HCT116 (cell line): ENCODE measurements around the gene ANKRD63. TPM values are rescaled to one million over a fixed set of nuclear protein-coding genes. Genes with fewer than 3 reads are reported as not detected.

Experiments used
- ATAC-seq: fragments of 200-7000 bp; cut with Tn5 transposase; 2 replicates; pipeline ENCODE4 v1.9.1; 2020; ENCODE audit warnings: mild to moderate bottlenecking, moderate library complexity
- BruUV-seq: library from RNA; stranded (reverse); fragments of 400-500 nt; replicated peaks from 2 replicates; lab custom pipeline; 2021; lab: Mats Ljungman, UMichigan
- CTCF ChIA-PET: fragments of 300-600 bp; sonication (Branson Sonifier 250); formaldehyde crosslinking; loops from one replicate; lab custom pipeline; 2021; ENCODE audit warnings: antibody characterized with exemption; lab: Charles Lee
- POLR2A ChIA-PET: fragments of 300-600, 350-600 bp; sonication (Branson Sonifier 250); formaldehyde crosslinking; loops from one replicate; lab custom pipeline; 2021; ENCODE audit warnings: antibody characterized with exemption; lab: Charles Lee
- RAD21 ChIA-PET, 2 experiments: fragments of 300-600 bp; sonication (Branson Sonifier 250); formaldehyde crosslinking; loops; one replicate each; lab custom pipeline; 2023; ENCODE audit warnings: low total read pairs in 2 of 2; ENCODE audit not compliant: uncharacterized antibody in 2 of 2, unreplicated experiment in 2 of 2, low non-redundant PET in 1 of 2; lab: Charles Lee
- DNase-seq: peaks from one replicate; pipeline ENCODE4 v3.0.0-alpha.2; 2010; ENCODE audit warnings: low read depth, low spot score
- H2AFZ ChIP-seq: fragments of 200-600 bp; shearing (Covaris generic), sonication (generic); 2 replicates; pipeline ENCODE4 v1.6.1; 2017; ENCODE audit warnings: low read depth, mixed run types, mixed read lengths, antibody characterized with exemption, low read length; ENCODE audit not compliant: poor library complexity, severe bottlenecking
- H3K27ac ChIP-seq: 2 replicates; pipeline ENCODE4 v1.5.1; 2012; ENCODE audit warnings: low read depth, low read length
- H3K27me3 ChIP-seq: fragments of 200-600 bp; sonication (generic); 2 replicates; pipeline ENCODE4 v1.6.1; 2016; ENCODE audit warnings: mixed run types, low read length, mixed read lengths; ENCODE audit not compliant: insufficient read depth
- H3K36me3 ChIP-seq, 2 experiments: fragments of 200-500 bp in 1 of 2; fragments of 200-600 bp in 1 of 2; sonication (Bioruptor generic) in 1 of 2; sonication (generic) in 1 of 2; 2 replicates each; pipeline versions ENCODE4 v1.5.1 to v1.6.1; 2014 to 2016; ENCODE audit warnings: low read length in 2 of 2, inconsistent platforms in 1 of 2, mixed read lengths in 1 of 2, mixed run types in 1 of 2; ENCODE audit not compliant: insufficient read depth in 2 of 2, control insufficient read depth in 1 of 2
- H3K4me1 ChIP-seq, 2 experiments: fragments of 200-600 bp in 1 of 2; sonication (generic) in 1 of 2; 2 replicates each; pipeline versions ENCODE4 v1.5.1 to v1.6.1; 2012 to 2017; ENCODE audit warnings: low read length in 2 of 2, inconsistent platforms in 1 of 2, mild to moderate bottlenecking in 1 of 2, mixed read lengths in 1 of 2, mixed run types in 1 of 2, moderate library complexity in 1 of 2; ENCODE audit not compliant: insufficient read depth in 2 of 2, control insufficient read depth in 1 of 2
- H3K4me2 ChIP-seq: fragments of 200-600 bp; sonication (generic); 2 replicates; pipeline ENCODE4 v1.6.1; 2017; ENCODE audit warnings: mixed run types, low read length, mixed read lengths
- H3K4me3 ChIP-seq, 2 experiments: fragments of 200-600 bp in 1 of 2; sonication (generic) in 1 of 2; replicated peaks in 1 of 2; 2 replicates each; pipeline ENCODE4 v1.5.1; 2011 to 2016; ENCODE audit warnings: low read length in 2 of 2, control low read depth in 1 of 2, low read depth in 1 of 2, mild to moderate bottlenecking in 1 of 2, mixed read lengths in 1 of 2, mixed run types in 1 of 2
- H3K79me2 ChIP-seq: fragments of 200-600 bp; sonication (generic); 2 replicates; pipeline ENCODE4 v1.6.1; 2017; ENCODE audit warnings: mild to moderate bottlenecking, mixed run types, low read length, moderate library complexity, mixed read lengths; ENCODE audit not compliant: insufficient read depth
- H3K9ac ChIP-seq: fragments of 200-600 bp; sonication (generic); 2 replicates; pipeline ENCODE4 v1.6.1; 2016; ENCODE audit warnings: low read length, mixed read lengths
- H3K9me2 ChIP-seq: fragments of 200-600 bp; sonication (generic), shearing (Covaris generic); 2 replicates; pipeline ENCODE4 v1.6.1; 2017; ENCODE audit warnings: mixed run types, mild to moderate bottlenecking, moderate library complexity; ENCODE audit not compliant: insufficient read depth
- H3K9me3 ChIP-seq, 2 experiments: fragments of 200-500 bp in 1 of 2; fragments of 200-600 bp in 1 of 2; sonication (Bioruptor generic) in 1 of 2; sonication (generic) in 1 of 2; 2 replicates each; pipeline ENCODE4 v1.6.1; 2014 to 2017; ENCODE audit warnings: low read length in 2 of 2, mixed read lengths in 2 of 2, inconsistent platforms in 1 of 2, low read depth in 1 of 2, mild to moderate bottlenecking in 1 of 2, mixed run types in 1 of 2, moderate library complexity in 1 of 2; ENCODE audit not compliant: control insufficient read depth in 1 of 2, insufficient read depth in 1 of 2
- H4K20me1 ChIP-seq: fragments of 200-600 bp; sonication (generic), shearing (Covaris generic); 2 replicates; pipeline ENCODE4 v1.6.1; 2017; ENCODE audit warnings: mixed run types, mild to moderate bottlenecking, moderate library complexity; ENCODE audit not compliant: insufficient read depth
- CEBPB ChIP-seq: IDR thresholded peaks from 2 replicates; pipeline ENCODE4 v1.6.1; 2012; ENCODE audit warnings: low read depth
- ELF1 ChIP-seq: IDR thresholded peaks from 2 replicates; pipeline ENCODE4 v1.6.1; 2012; ENCODE audit warnings: low read depth, borderline replicate concordance
- EZH2 ChIP-seq: fragments of 200-600 bp; sonication (generic); IDR thresholded peaks from 2 replicates; pipeline ENCODE4 v1.6.1; 2017; ENCODE audit warnings: antibody characterized with exemption, mixed run types
- EZH2phosphoT487 ChIP-seq: fragments of 200-600 bp; IDR thresholded peaks from 2 replicates; pipeline ENCODE4 v1.6.1; 2018; ENCODE audit warnings: antibody characterized with exemption, borderline replicate concordance
- FOSL1 ChIP-seq: IDR thresholded peaks from 2 replicates; pipeline ENCODE4 v1.6.1; 2012; ENCODE audit warnings: low read depth
- MAX ChIP-seq: IDR thresholded peaks from 2 replicates; pipeline ENCODE4 v1.6.1; 2012
- REST ChIP-seq: IDR thresholded peaks from 2 replicates; pipeline ENCODE4 v1.6.1; 2012; ENCODE audit warnings: low read depth
- SP1 ChIP-seq: IDR thresholded peaks from 2 replicates; pipeline ENCODE4 v1.6.1; 2012; ENCODE audit warnings: low read depth
- TCF7L2 ChIP-seq: IDR thresholded peaks from 2 replicates; pipeline ENCODE4 v1.7.0; 2011; ENCODE audit warnings: borderline replicate concordance, inconsistent platforms; ENCODE audit not compliant: insufficient read depth, insufficient read length; ENCODE audit errors: extremely low read depth
- ZBTB33 ChIP-seq: IDR thresholded peaks from 2 replicates; pipeline ENCODE4 v1.6.1; 2011; ENCODE audit warnings: mild to moderate bottlenecking, low read length, moderate library complexity; ENCODE audit not compliant: insufficient replicate concordance; ENCODE audit errors: extremely low read depth
- ZFX ChIP-seq: fragments of 450-650 bp; IDR thresholded peaks from 2 replicates; pipeline ENCODE4 v1.6.1; 2017
- ZNF274 ChIP-seq: fragments of 200-500 bp; sonication (Bioruptor generic); IDR thresholded peaks from 2 replicates; pipeline ENCODE4 v1.6.1; 2014; ENCODE audit warnings: mild to moderate bottlenecking, low read depth, low read length, inconsistent platforms
- intact Hi-C: fragments of 100-400 bp; cut with micrococcal nuclease; formaldehyde crosslinking; loops from 2 replicates; pipeline ENCODE4 v1.10.0; 2022
- total RNA-seq: library from RNA; stranded (reverse); gene quantifications from one replicate; pipeline ENCODE4 v1.2.1, GENCODE V29; 2021; ENCODE audit not compliant: unreplicated experiment
- TF ChIP-seq, protein P1 (sequence below), 3 experiments: fragments of 200-600 bp in 1 of 3; sonication (generic) in 1 of 3; IDR thresholded peaks in 2 of 3; conservative IDR thresholded peaks in 1 of 3; 2 replicates each; pipeline ENCODE4 v1.5.1; 2012 to 2017; ENCODE audit warnings: low read depth in 2 of 3, low read length in 2 of 3, antibody characterized with exemption in 1 of 3, borderline replicate concordance in 1 of 3, control low read depth in 1 of 3, mild to moderate bottlenecking in 1 of 3, mixed read lengths in 1 of 3, mixed run types in 1 of 3, moderate library complexity in 1 of 3; ENCODE audit not compliant: insufficient read depth in 1 of 3
- TF ChIP-seq, protein P2 (sequence below): IDR thresholded peaks from 2 replicates; pipeline ENCODE4 v1.6.1; 2012

Gene ANKRD63
- total RNA-seq, 1 experiment from 2014 or later = 0.89 TPM

GRCh38 chr15:40300771-40301170, 17.9 kb upstream of the ANKRD63 start (continued):
- no peak for TF ChIP-seq ZBTB33
- TF ChIP-seq, protein P1, sequence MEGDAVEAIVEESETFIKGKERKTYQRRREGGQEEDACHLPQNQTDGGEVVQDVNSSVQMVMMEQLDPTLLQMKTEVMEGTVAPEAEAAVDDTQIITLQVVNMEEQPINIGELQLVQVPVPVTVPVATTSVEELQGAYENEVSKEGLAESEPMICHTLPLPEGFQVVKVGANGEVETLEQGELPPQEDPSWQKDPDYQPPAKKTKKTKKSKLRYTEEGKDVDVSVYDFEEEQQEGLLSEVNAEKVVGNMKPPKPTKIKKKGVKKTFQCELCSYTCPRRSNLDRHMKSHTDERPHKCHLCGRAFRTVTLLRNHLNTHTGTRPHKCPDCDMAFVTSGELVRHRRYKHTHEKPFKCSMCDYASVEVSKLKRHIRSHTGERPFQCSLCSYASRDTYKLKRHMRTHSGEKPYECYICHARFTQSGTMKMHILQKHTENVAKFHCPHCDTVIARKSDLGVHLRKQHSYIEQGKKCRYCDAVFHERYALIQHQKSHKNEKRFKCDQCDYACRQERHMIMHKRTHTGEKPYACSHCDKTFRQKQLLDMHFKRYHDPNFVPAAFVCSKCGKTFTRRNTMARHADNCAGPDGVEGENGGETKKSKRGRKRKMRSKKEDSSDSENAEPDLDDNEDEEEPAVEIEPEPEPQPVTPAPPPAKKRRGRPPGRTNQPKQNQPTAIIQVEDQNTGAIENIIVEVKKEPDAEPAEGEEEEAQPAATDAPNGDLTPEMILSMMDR (IDR thresholded peaks at IDR 0.05 in 2 of 3, conservative IDR thresholded peaks at IDR 0.05 in 1 of 3; ENCODE audit: borderline replicate concordance in 1 of 3, insufficient read depth in 1 of 3, low read depth in 2 of 3, low read length in 2 of 3) = no peak
- TF ChIP-seq, protein P2, sequence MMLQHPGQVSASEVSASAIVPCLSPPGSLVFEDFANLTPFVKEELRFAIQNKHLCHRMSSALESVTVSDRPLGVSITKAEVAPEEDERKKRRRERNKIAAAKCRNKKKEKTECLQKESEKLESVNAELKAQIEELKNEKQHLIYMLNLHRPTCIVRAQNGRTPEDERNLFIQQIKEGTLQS = no peak

- Histone ChIP-seq H3K9me3 (no peaks in the 10 kb centered on the region), H3K27ac (no peak overlapping the region), H2AFZ (no peak overlapping the region), H3K4me3 (no peak overlapping the region), H3K9ac (no peak overlapping the region), H3K27me3 (no peaks in the 10 kb centered on the region), H3K9me2 (no peaks in the 10 kb centered on the region), H3K4me2 (no peak overlapping the region), H4K20me1 (no peaks in the 10 kb centered on the region), H3K4me1 (peaks cover 4 to 5% of the 10 kb centered on the region in 2 experiments; a peak in 2 of 4 replicates), H3K36me3 (no peaks in the 10 kb centered on the region), H3K79me2 (no peaks in the 10 kb centered on the region)
- intact Hi-C loops = no loop called here
- DNase-seq = no peak
- RAD21 ChIA-PET = no interaction called here
- BruUV-seq = no TSS peak
- POLR2A ChIA-PET = no interaction called here
- no peak for ATAC-seq
- CTCF ChIA-PET = interaction anchor here (1.3 kb wide), 1 partner anchor 11 kb away, joined by 3 read pairs; no protein-coding TSS in a partner anchor
- TF ChIP-seq, protein P1 (IDR thresholded peaks at IDR 0.05 in 2 of 3, conservative IDR thresholded peaks at IDR 0.05 in 1 of 3; ENCODE audit: borderline replicate concordance in 1 of 3, insufficient read depth in 1 of 3, low read depth in 2 of 3, low read length in 2 of 3) = no peak
- TF ChIP-seq MAX = no peak
- no peak for TF ChIP-seq ZFX
- no peak for TF ChIP-seq REST
- TF ChIP-seq ELF1 = no peak
- no peak for TF ChIP-seq EZH2phosphoT487
- no peak for TF ChIP-seq TCF7L2
- TF ChIP-seq CEBPB = no peak
- TF ChIP-seq SP1 = no peak
- TF ChIP-seq EZH2 = no peak
- TF ChIP-seq ZNF274 = no peak
- TF ChIP-seq FOSL1 = no peak
These were observed 17.5 kb upstream of the ANKRD63 start for GRCh38 chr15:40300367-40300766.
